Measurements from ENCODE around the gene NR4A1. TPM values are rescaled to one million over a fixed set of nuclear protein-coding genes. Genes with fewer than 3 reads are reported as not detected.

The NR4A1 gene
- total and polyA plus RNA-seq, 9 of the 15 experiments (the other 6 are each of a cell fraction or from before 2014, with no cell fraction given), result 0.07 to 4.7 (median 1.9) TPM; not detected in 1

DNA sequence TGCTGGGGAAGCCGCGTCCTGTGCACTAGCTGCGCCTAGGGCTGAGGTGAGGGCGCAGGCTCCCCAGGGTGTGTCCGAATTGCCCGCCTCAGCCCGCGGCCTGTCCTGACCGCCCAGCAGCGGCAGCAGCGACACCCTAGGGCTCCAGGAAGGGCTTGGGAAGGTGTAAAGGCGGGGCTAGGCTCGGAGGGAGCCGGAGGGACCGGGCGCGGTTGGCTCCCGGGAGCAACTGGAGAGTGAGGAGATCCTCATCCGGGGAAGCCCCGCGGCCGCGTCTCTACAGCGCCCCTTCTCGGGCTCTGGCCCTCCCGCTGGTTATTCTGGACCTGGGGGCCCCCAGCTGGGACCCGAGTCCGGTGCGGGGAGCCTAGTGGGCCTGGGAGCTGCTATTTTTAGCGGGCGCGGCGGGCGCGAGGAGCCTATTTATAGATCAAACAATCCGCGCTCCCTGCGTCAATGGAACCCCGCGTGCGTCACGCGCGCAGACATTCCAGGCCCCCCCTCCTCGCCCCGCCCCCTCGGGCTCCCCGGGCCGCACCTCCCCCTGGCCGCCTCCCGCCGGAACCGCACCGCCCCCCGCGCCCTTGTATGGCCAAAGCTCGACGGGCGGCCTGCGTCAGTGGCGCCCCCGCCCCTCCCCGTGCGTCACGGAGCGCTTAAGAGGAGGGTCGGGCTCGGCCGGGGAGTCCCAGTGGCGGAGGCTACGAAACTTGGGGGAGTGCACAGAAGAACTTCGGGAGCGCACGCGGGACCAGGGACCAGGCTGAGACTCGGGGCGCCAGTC lies at the start of gene NR4A1 (continued):
- TF ChIP-seq, protein P1, sequence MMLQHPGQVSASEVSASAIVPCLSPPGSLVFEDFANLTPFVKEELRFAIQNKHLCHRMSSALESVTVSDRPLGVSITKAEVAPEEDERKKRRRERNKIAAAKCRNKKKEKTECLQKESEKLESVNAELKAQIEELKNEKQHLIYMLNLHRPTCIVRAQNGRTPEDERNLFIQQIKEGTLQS (IDR thresholded peaks at IDR 0.05), result no peak
- TF ChIP-seq, protein P1 (CRISPR knock-in tag; conservative IDR thresholded peaks at IDR 0.05), result no peak
- TF ChIP-seq, protein P2, sequence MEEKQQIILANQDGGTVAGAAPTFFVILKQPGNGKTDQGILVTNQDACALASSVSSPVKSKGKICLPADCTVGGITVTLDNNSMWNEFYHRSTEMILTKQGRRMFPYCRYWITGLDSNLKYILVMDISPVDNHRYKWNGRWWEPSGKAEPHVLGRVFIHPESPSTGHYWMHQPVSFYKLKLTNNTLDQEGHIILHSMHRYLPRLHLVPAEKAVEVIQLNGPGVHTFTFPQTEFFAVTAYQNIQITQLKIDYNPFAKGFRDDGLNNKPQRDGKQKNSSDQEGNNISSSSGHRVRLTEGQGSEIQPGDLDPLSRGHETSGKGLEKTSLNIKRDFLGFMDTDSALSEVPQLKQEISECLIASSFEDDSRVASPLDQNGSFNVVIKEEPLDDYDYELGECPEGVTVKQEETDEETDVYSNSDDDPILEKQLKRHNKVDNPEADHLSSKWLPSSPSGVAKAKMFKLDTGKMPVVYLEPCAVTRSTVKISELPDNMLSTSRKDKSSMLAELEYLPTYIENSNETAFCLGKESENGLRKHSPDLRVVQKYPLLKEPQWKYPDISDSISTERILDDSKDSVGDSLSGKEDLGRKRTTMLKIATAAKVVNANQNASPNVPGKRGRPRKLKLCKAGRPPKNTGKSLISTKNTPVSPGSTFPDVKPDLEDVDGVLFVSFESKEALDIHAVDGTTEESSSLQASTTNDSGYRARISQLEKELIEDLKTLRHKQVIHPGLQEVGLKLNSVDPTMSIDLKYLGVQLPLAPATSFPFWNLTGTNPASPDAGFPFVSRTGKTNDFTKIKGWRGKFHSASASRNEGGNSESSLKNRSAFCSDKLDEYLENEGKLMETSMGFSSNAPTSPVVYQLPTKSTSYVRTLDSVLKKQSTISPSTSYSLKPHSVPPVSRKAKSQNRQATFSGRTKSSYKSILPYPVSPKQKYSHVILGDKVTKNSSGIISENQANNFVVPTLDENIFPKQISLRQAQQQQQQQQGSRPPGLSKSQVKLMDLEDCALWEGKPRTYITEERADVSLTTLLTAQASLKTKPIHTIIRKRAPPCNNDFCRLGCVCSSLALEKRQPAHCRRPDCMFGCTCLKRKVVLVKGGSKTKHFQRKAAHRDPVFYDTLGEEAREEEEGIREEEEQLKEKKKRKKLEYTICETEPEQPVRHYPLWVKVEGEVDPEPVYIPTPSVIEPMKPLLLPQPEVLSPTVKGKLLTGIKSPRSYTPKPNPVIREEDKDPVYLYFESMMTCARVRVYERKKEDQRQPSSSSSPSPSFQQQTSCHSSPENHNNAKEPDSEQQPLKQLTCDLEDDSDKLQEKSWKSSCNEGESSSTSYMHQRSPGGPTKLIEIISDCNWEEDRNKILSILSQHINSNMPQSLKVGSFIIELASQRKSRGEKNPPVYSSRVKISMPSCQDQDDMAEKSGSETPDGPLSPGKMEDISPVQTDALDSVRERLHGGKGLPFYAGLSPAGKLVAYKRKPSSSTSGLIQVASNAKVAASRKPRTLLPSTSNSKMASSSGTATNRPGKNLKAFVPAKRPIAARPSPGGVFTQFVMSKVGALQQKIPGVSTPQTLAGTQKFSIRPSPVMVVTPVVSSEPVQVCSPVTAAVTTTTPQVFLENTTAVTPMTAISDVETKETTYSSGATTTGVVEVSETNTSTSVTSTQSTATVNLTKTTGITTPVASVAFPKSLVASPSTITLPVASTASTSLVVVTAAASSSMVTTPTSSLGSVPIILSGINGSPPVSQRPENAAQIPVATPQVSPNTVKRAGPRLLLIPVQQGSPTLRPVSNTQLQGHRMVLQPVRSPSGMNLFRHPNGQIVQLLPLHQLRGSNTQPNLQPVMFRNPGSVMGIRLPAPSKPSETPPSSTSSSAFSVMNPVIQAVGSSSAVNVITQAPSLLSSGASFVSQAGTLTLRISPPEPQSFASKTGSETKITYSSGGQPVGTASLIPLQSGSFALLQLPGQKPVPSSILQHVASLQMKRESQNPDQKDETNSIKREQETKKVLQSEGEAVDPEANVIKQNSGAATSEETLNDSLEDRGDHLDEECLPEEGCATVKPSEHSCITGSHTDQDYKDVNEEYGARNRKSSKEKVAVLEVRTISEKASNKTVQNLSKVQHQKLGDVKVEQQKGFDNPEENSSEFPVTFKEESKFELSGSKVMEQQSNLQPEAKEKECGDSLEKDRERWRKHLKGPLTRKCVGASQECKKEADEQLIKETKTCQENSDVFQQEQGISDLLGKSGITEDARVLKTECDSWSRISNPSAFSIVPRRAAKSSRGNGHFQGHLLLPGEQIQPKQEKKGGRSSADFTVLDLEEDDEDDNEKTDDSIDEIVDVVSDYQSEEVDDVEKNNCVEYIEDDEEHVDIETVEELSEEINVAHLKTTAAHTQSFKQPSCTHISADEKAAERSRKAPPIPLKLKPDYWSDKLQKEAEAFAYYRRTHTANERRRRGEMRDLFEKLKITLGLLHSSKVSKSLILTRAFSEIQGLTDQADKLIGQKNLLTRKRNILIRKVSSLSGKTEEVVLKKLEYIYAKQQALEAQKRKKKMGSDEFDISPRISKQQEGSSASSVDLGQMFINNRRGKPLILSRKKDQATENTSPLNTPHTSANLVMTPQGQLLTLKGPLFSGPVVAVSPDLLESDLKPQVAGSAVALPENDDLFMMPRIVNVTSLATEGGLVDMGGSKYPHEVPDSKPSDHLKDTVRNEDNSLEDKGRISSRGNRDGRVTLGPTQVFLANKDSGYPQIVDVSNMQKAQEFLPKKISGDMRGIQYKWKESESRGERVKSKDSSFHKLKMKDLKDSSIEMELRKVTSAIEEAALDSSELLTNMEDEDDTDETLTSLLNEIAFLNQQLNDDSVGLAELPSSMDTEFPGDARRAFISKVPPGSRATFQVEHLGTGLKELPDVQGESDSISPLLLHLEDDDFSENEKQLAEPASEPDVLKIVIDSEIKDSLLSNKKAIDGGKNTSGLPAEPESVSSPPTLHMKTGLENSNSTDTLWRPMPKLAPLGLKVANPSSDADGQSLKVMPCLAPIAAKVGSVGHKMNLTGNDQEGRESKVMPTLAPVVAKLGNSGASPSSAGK (IDR thresholded peaks at IDR 0.05), result peak; percentile 81
- TF ChIP-seq, protein P3, sequence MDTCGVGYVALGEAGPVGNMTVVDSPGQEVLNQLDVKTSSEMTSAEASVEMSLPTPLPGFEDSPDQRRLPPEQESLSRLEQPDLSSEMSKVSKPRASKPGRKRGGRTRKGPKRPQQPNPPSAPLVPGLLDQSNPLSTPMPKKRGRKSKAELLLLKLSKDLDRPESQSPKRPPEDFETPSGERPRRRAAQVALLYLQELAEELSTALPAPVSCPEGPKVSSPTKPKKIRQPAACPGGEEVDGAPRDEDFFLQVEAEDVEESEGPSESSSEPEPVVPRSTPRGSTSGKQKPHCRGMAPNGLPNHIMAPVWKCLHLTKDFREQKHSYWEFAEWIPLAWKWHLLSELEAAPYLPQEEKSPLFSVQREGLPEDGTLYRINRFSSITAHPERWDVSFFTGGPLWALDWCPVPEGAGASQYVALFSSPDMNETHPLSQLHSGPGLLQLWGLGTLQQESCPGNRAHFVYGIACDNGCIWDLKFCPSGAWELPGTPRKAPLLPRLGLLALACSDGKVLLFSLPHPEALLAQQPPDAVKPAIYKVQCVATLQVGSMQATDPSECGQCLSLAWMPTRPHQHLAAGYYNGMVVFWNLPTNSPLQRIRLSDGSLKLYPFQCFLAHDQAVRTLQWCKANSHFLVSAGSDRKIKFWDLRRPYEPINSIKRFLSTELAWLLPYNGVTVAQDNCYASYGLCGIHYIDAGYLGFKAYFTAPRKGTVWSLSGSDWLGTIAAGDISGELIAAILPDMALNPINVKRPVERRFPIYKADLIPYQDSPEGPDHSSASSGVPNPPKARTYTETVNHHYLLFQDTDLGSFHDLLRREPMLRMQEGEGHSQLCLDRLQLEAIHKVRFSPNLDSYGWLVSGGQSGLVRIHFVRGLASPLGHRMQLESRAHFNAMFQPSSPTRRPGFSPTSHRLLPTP (IDR thresholded peaks at IDR 0.05; ENCODE audit: borderline replicate concordance, extremely low read depth, insufficient read length), result no peak
- TF ChIP-seq, protein P4, sequence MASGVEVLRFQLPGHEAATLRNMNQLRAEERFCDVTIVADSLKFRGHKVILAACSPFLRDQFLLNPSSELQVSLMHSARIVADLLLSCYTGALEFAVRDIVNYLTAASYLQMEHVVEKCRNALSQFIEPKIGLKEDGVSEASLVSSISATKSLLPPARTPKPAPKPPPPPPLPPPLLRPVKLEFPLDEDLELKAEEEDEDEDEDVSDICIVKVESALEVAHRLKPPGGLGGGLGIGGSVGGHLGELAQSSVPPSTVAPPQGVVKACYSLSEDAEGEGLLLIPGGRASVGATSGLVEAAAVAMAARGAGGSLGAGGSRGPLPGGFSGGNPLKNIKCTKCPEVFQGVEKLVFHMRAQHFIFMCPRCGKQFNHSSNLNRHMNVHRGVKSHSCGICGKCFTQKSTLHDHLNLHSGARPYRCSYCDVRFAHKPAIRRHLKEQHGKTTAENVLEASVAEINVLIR (CRISPR knock-in tag; IDR thresholded peaks at IDR 0.05), result 0 out of 2 replicates have a peak, but pooled peaks have one; percentile 50
- TF ChIP-seq DIDO1 (tag; IDR thresholded peaks at IDR 0.05; ENCODE audit: low read depth) (0 out of 2 replicates have a peak, but pooled peaks have one; percentile 32), CTBP1 (IDR thresholded peaks at IDR 0.05; ENCODE audit: borderline replicate concordance) (peak; percentile 67; the same call in 1 of the 2 replicates), LCOR (CRISPR knock-in tag; IDR thresholded peaks at IDR 0.05) (peak; percentile 22; the same call in 1 of the 2 replicates), CHD2 (IDR thresholded peaks at IDR 0.05; ENCODE audit: low read depth, low read length) (no peak)

Measured in K562 (cell line).